NCI-H460 (cell line): Measurements from ENCODE around the gene ZNRF2. TPM values are rescaled to one million over a fixed set of nuclear protein-coding genes. Genes with fewer than 3 reads are reported as not detected.
"Not testable (repeated sequence)": the region's sequence is repeated elsewhere in the genome, so short reads cannot be mapped to it uniquely, and the experiment has no call there.

ENCODE experiments used
- DNase-seq: peaks from one replicate; pipeline ENCODE4 v3.0.0-alpha.2; 2016; ENCODE audit warnings: low read depth; ENCODE audit errors: extremely low read depth
- total RNA-seq: library from RNA; depleted of rRNA; stranded (reverse); fragments of >200 nt; shearing (Covaris generic); gene quantifications from 2 replicates; pipeline ENCODE4 v1.2.3, GENCODE V29; 2014

ZNRF2 gene
- total RNA-seq, 1 experiment from 2014 or later, result 11.3 TPM

GRCh38 chr7:30351286-30351685, 66.9 kb downstream of the ZNRF2 start:
- DNase-seq, result no peak

- DNase-seq, result no peak
These were observed 67.3 kb downstream of the ZNRF2 start for GRCh38 chr7:30351724-30352123.

- DNase-seq, result no peak
These were observed 67.8 kb downstream of the ZNRF2 start for GRCh38 chr7:30352169-30352568.

GRCh38 chr7:30353532-30353931, 69.1 kb downstream of the ZNRF2 start:
- no peak for DNase-seq

- no peak for DNase-seq
These were observed 69.7 kb downstream of the ZNRF2 start for GRCh38 chr7:30353932-30354607.

GRCh38 chr7:30354791-30355190, 70.4 kb downstream of the ZNRF2 start:
- no peak for DNase-seq

- DNase-seq, result no peak
These were observed 75.6 kb downstream of the ZNRF2 start for GRCh38 chr7:30359957-30360356.

GRCh38 chr7:30363778-30364563, 79.6 kb downstream of the ZNRF2 start:
- DNase-seq, result no peak

- DNase-seq, result no peak
These were observed 80.4 kb downstream of the ZNRF2 start for GRCh38 chr7:30364773-30365172.

- DNase-seq, result no peak
These were observed 81.2 kb downstream of the ZNRF2 start for GRCh38 chr7:30365621-30366020.

GRCh38 chr7:30366606-30367005, 82.2 kb downstream of the ZNRF2 start:
- no peak for DNase-seq

- no peak for DNase-seq
These were observed 83.2 kb downstream of the ZNRF2 start for GRCh38 chr7:30367561-30367960.

- no peak for DNase-seq
These were observed 85.5 kb downstream of the ZNRF2 start for GRCh38 chr7:30369879-30370278.

- DNase-seq, result no peak
These were observed 86.9 kb downstream of the ZNRF2 start for GRCh38 chr7:30371321-30371720.

- DNase-seq, result no peak
These were observed 93.9 kb downstream of the ZNRF2 start for GRCh38 chr7:30378275-30378674.

- no peak for DNase-seq
These were observed 94.7 kb downstream of the ZNRF2 start for GRCh38 chr7:30379131-30379530.

GRCh38 chr7:30379741-30380140, 95.3 kb downstream of the ZNRF2 start:
- DNase-seq, result no peak

GRCh38 chr7:30380294-30380693, 95.9 kb downstream of the ZNRF2 start:
- DNase-seq, result no peak

GRCh38 chr7:30380824-30381223, 96.4 kb downstream of the ZNRF2 start:
- not testable (repeated sequence) for DNase-seq

GRCh38 chr7:30382607-30383006, 98.2 kb downstream of the ZNRF2 start:
- DNase-seq, result no peak

- DNase-seq, result no peak
These were observed 105.4 kb downstream of the ZNRF2 start for GRCh38 chr7:30389791-30390190.
